ENCODE measurements around the gene RABGAP1L.

Gene RABGAP1L

DNA sequence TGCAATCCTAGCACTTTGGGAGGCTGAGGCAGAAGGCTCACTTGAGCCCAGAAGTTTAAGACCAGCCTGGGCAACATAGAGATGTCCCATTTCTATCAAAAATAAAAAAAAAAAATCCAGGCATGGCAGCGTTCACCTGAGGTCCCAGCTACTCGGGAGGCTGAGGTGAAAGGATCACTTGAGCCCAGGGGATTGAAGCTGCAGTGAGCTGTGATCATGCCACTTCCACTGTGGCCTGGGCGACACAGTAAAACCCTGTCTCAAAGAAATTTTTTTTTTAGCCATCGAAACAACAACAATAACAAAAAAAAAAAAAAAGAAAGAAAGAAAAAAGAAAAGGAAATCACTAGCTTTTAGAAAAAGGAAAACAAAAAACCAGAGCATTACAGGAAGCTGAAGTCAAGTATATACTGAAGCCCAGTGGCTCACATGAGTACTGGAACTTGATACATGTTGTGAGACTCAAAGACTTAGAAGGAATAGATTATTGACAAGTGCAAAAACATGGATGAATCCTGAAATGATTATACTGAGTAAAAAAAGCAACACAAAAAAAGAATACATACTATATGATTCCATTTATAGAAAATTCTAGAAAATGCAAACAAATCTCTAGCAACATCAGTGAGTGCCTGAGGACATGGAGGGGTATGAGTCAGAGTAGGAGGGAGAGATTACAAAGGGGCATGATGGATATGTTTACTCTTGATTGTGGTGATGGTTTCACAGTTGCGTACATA lies 6.1 kb upstream of the RABGAP1L start:
- in situ Hi-C loops (cut with HindIII; ENCODE audit: low sequenced_read_pairs): no loop called here
- no peak for DNase-seq (ENCODE audit: low read depth)
- no peak overlapping the region for H3K4me3 ChIP-seq (ENCODE audit: low read depth, low read length)
- no peak for TF ChIP-seq CTCF (IDR thresholded peaks at IDR 0.05; ENCODE audit: low read depth, low read length, missing control alignments)

GRCh38 chr1:174153825-174154107 lies 5.6 kb upstream of the RABGAP1L start:
- no peak overlapping the region for H3K4me3 ChIP-seq (ENCODE audit: low read depth, low read length)
- no peak for TF ChIP-seq CTCF (IDR thresholded peaks at IDR 0.05; ENCODE audit: low read depth, low read length, missing control alignments)
- DNase-seq (ENCODE audit: low read depth): no peak
- in situ Hi-C loops (cut with HindIII; ENCODE audit: low sequenced_read_pairs): no loop called here

- in situ Hi-C loops (cut with HindIII; ENCODE audit: low sequenced_read_pairs): no loop called here
Measured at GRCh38 chr1:174156437-174156836, 2.9 kb upstream of the RABGAP1L start.

DNA sequence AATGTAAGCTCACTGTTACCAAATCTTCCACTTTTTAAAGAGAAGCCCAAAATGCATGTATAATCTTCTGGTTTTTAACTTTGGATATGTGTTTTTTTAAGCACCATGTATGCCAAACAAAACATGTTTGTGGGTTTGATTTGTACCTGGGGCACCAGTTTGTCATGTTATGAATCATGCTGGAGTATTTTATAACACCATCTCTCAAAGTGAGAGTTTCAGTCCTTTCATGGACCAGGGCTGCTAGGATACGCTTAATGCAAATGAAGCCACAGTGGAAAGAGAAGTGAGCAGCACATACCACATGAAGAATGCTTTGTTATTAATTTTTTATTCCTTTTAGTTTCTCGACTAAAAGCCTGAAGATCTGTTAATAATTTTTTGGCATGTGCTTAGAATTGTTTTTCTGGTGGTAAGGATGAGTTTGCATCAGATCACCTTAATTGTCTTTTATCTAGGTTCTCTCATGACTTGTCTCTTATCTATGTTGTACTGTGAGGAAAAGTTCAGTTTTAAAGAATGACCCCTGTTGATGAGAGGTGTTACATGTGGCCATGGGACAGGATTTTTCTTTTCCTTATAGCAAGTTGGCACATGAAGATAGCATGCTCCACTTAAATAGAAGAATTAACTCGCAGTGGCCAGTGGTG lies 2.0 kb upstream of the RABGAP1L start:
- in situ Hi-C loops (cut with HindIII; ENCODE audit: low sequenced_read_pairs): no loop called here
- peak; percentile 16 for DNase-seq (ENCODE audit: low read depth)
- TF ChIP-seq CTCF (IDR thresholded peaks at IDR 0.05; ENCODE audit: low read depth, low read length, missing control alignments): no peak

More at GRCh38 chr1:174156437-174156836, 2.9 kb upstream of the RABGAP1L start:
- no peak for DNase-seq (ENCODE audit: low read depth)
- TF ChIP-seq CTCF (IDR thresholded peaks at IDR 0.05; ENCODE audit: low read depth, low read length, missing control alignments): no peak
- no peak overlapping the region for H3K4me3 ChIP-seq (ENCODE audit: low read depth, low read length)

DNA sequence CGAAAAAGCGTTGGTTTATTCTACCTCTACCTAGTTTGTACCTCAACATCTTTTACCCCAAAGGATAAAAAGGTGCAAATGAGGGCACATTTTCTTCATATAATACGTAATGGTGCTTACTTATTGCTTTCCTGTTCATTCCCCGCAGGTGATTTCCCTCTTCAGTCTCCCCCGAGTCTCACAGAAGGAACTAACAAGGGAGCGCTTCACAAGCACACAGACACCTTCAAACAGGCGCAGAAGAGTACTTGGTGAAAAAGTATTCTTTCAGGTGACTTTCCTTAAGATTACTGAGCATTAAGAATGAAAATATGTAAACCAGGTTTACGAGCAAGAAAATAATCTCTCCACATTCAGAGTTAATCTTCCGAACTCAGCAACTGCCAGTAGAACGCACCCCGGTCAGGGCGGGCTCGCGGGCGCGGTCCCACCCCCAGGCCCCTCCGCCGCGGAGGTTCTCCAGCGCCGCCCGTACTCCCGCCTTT lies 511 bp upstream of the RABGAP1L start:
- no peak for TF ChIP-seq CTCF (IDR thresholded peaks at IDR 0.05; ENCODE audit: low read depth, low read length, missing control alignments)
- in situ Hi-C loops (cut with HindIII; ENCODE audit: low sequenced_read_pairs): no loop called here
- peak overlapping the region; percentile 82 for H3K4me3 ChIP-seq (ENCODE audit: low read depth, low read length)
- DNase-seq (ENCODE audit: low read depth): no peak

More for the DNA sequence above, 2.0 kb upstream of the RABGAP1L start:
- no peak overlapping the region for H3K4me3 ChIP-seq (ENCODE audit: low read depth, low read length)

- in situ Hi-C loops (cut with HindIII; ENCODE audit: low sequenced_read_pairs): no loop called here
- TF ChIP-seq CTCF (IDR thresholded peaks at IDR 0.05; ENCODE audit: low read depth, low read length, missing control alignments): no peak
- peak overlapping the region; percentile 82 for H3K4me3 ChIP-seq (ENCODE audit: low read depth, low read length)
- no peak for DNase-seq (ENCODE audit: low read depth)
Measured at GRCh38 chr1:174160109-174160473, 771 bp downstream of the RABGAP1L start.
